Posterior vena cava (tissue), 2 donors: ENCODE data around the gene BTNL8. TPM values are rescaled to one million over a fixed set of nuclear protein-coding genes. Genes with fewer than 3 reads are reported as not detected.
"Not testable (repeated sequence)": the region's sequence is repeated elsewhere in the genome, so short reads cannot be mapped to it uniquely, and the experiment has no call there.

Experiments
- DNase-seq: peaks from one replicate; pipeline ENCODE4 v3.0.0-alpha.2; 2020; ENCODE audit warnings: low spot score
- intact Hi-C, 2 donors: fragments of 100-400 bp; cut with DNase I; formaldehyde crosslinking; loops; one replicate each; pipeline versions ENCODE4 v1.14.1 to v1.14.2; 2022 to 2023
- total RNA-seq, 2 donors: library from RNA; stranded (reverse); fragmentation: NEBNext Ultra II Directional; extraction: Animal tissue kit (Norgen Biotek cat#: 25700); gene quantifications; one replicate each; pipeline ENCODE4 v1.2.1, GENCODE V29; 2021
- donor health status: DM: yes; HTN: yes; CAD: no.
- donor health status: DM: yes; HTN: yes; CAD: no.

The BTNL8 gene
- total RNA-seq, 2 donors from 2014 or later: not detected

DNA sequence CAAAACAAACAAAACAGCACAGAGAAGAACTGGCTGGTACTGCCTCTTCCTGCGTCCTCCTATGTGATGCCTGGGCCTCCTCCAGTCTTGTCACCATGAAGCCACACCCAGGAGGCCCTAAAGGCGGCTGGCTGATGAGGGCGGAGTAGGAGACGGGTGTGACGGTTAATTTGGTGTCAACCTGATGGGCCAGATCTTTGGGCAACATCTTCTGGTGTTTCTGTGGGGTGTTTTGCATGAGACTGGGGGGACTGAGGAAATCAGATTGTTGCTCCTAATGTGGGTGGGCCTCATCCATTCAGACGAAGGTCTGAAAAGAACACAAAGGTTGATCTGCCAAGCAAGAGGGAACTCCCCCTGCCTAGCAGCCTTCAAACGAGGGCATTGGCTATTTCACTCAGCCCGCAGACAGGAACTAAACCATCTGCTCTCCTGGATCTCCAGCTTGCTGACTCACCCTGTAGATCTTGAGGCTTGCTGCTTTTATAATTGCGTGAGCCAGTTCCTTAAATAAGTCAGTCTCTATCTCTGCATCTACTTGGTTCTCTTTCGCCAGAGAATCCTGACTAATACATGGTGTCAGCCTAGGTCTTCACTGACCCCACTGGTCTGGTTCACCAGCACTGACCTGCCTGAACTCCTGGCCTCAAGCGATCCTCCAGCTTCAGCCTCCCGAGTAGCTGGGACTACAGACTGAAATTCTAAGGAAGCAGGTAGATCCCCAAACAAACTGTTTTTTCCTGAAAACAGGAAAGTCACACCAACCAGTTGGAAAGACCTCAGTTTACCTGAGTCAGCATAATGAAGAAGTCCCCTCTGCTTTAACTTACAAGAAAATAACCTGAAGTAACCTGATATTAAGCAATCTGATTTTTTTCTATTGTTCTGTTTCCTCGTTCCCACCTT, 25.1 kb upstream of the BTNL8 start:
- no peak for DNase-seq
- intact Hi-C loops: no loop called here

DNA sequence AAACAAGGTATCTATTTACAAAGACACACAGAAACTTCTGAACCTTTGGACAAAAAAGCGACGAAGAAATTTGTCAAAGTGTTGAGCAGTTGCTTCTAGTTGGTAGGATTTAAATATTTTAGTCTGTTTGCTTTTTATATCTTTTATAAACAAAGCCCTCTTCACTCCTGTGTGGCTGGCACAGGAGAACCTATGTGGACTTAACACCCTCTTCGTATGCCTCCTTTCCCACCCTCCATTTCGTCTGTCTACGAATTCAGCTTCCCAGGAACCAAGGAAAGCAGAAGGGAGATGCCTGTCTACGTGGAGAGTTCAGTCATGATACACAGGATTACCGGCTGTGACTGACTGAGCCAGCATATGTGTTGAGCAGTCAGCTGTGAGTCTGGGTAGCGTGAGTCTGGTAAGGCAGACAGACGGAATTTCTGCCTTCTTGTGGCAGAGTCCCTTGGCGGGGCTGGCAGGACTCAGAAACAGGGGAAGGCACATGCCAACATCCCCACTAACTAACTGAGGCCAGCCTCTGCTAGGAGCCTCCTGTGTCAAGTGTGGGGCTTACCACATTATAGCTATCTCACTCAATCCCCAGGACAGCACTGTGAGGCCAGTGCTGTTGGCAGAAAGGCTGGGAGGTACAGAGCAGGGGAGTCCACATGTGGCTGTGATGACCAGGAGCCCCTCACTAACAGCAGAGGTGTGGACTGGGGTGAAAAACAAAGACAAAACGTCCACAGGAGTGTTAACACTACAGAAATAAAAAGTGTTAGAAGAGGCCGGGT, 24.0 kb upstream of the BTNL8 start:
- intact Hi-C loops: no loop called here
- DNase-seq: no peak

DNA sequence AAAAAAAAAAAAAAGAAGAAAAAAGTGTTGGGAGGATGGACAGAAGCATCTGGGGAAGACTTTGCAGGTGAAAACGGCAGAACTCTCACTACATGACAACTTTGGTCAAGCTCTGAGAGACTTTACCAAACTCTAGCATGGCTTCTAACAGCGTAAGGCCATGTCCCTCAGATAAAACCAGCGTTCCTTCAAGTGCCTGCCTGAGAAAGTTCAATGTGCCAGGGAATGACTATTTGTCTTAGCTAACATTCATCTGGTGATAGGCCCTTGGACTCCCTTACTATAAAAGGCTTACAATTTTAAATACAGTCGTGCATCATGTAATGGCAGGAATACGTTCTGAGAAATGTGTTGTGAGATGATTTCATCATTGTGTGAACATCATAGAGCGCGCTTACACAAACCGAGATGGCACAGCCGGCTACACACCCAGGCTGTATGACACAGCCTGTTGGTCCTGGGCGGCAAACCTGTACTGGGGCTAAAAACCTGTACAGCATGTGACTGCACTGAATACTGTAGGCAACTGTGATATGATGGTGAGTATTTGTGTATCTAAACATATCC, 23.0 kb upstream of the BTNL8 start:
- intact Hi-C loops: no loop called here
- DNase-seq: no peak

DNA sequence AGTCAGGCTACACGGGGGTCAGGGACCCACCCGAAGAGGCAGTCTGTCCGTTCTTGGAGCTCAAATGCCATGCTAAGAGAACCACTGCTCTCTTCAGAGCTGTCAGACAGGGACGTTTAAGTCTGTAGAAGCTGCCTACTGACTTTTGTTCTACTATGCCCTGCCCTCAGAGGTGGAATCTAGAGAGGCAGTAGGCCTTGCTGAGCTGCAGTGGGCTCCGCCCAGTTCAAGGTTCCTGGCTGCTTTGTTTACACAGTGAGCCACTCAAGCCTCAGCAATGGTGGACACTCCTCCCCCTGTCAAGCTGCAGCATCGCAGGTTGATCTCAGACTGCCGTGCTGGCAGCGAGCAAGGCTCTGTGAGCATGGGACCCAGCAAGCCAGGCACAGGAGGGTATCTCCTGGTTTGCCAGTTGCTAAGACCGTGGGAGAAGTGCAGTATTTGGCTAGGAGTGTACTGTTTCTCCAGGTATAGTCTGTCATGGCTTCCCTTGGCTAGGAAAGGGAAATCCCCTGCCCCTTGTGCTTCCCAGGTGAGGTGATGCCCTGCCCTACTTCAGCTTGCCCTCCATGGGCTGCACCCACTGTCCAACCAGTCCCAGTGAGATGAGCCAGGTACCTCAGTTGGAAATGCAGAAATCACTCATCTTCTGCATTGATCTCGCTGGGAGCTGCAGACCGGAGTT, 13.0 kb upstream of the BTNL8 start:
- intact Hi-C loops, DNase-seq: not testable (repeated sequence)

GRCh38 chr5:180889381-180889780, 9.6 kb upstream of the BTNL8 start:
- DNase-seq: no peak
- intact Hi-C loops: no loop called here

DNA sequence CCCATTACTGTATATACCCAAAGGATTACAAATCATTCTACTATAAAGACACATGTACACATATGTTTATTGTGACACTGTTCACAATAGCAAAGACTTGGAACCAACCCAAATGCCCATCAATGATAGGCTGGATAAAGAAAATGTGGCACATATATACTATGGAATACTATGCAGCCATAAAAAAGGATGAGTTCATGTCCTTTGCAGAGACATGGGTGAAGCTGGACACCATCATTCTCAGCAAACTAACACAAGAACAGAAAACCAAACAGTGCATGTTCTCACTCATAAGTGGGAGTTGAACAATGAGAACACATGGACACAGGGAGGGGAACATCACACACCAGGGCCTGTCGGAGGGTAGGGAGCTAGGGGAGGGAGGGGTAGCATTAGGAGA, 3.6 kb upstream of the BTNL8 start:
- DNase-seq: not testable (repeated sequence)
- intact Hi-C loops: loop anchor here in 1 of 2 donors (5.0 kb wide), 1 partner anchor 333 kb away; no protein-coding TSS in a partner anchor

DNA sequence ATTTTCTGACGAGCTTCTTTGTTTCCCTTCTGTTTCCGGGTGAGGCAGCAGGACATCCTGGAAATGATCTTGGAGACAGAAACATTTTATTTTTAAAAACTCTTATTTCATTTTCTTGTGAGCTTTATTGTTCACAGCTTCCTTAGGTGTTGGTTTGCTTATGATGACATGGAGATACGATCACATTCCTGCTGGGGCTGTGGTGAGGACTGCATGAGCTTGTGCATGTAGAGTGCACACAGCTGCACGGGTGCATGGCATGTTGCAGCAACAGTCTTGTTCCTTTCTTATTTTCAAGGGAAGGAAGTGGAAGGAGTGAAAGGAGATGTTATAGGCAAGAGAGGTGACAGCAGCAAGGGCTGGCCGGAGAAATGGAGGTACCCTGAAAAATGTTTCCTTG, 1.2 kb downstream of the BTNL8 start:
- no peak for DNase-seq
- intact Hi-C loops: no loop called here

DNA sequence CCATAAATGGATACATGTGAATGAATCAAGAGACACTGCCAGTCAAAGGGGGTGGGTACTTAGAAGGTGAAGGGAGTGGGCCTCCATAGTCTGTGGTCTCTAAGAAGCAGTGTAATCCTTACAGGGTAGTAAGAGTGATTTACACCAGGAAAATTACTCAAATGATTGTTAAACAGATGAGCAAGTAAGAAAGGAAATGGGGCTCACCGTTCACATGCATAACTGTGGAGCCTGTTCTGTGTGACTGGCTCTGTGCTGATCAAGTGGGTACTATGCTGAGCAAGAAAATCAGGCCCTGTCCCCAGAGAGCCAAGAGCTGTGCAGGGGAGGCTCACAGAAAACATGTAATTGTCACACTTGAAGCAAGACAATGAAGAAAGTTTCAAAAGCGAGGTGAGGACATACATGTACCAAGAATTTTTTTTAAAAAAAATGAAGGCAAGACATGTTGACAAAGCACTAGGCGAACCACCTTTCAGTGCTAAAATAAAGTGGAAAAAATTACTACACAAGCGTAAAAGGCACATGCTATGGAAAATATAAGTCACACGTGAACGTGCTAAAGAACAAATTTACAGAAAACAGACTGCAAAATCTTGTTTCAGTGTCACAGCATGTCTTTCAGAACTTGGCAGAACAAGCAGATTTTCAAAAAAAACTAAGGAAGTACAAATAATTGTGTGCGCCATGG, 2.5 kb downstream of the BTNL8 start:
- no peak for DNase-seq
- intact Hi-C loops: no loop called here

GRCh38 chr5:180908400-180908799, 9.4 kb downstream of the BTNL8 start:
- no peak for DNase-seq
- intact Hi-C loops: no loop called here

DNA sequence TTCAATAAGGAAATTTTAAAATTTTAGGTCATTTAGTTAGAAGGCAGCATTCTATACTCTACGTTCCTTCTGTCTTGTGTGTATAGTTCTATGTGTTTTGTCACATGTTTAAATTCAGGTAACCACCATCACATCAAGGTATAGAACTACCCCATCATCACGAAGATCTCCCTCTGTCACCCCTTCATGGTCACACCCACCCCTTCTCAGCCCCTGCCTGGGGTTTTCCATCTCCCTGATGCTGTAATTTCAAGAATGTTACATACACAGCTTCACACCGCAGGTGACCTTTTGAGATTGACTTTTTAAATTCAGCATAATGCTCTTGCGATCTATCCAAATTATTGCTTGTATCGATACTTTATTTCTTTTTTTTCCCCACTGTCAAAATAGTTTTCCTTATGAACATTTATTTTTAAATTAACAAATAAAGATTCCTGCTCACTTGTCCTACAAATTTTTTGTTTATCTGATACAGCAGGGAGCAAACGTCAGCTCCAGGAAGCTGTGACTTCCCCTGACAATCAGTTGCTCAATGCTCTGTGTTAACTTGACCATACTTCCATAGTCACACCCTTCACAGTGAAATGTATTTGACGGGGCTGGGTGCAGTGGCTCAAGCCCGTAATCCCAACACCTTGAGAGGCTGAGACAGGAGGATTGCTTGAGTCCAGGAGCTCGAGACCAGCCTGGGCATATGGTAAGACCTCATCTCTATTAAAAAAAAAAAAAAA, 10.2 kb downstream of the BTNL8 start:
- intact Hi-C loops: no loop called here
- no peak for DNase-seq

- DNase-seq: no peak
- intact Hi-C loops: no loop called here
Observed at GRCh38 chr5:180909782-180910181, 10.8 kb downstream of the BTNL8 start.

- intact Hi-C loops: no loop called here
- DNase-seq: no peak
Observed at GRCh38 chr5:180910182-180910581, 11.2 kb downstream of the BTNL8 start.

DNA sequence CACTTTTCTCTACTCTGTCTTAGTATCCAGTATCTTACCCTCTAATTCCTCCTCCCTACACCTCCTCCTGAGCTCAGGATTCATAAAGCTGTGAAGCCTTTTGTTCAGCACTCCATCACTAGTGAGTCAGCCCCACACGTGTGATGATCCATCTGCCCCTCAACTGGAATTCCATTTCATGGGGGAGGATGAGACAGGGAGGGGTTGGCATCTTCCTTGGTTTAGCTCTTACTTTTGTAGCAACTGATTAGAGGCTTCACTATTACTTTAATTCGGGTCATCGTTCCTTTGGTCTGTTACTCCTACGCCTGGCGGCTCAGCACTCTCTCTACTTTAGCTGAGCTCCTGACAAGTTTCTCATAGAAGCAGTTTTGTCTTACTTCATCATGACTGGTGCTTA, 11.8 kb downstream of the BTNL8 start:
- no peak for DNase-seq
- intact Hi-C loops: no loop called here

- no peak for DNase-seq
- intact Hi-C loops: no loop called here
Observed at GRCh38 chr5:180914646-180915045, 15.7 kb downstream of the BTNL8 start.

GRCh38 chr5:180915924-180916323, 17.0 kb downstream of the BTNL8 start:
- intact Hi-C loops: no loop called here
- DNase-seq: no peak

- DNase-seq: no peak
- intact Hi-C loops: no loop called here
Observed at GRCh38 chr5:180918380-180918779, 19.4 kb downstream of the BTNL8 start.

- DNase-seq: no peak
- intact Hi-C loops: no loop called here
Observed at GRCh38 chr5:180920710-180921109, 21.8 kb downstream of the BTNL8 start.

DNA sequence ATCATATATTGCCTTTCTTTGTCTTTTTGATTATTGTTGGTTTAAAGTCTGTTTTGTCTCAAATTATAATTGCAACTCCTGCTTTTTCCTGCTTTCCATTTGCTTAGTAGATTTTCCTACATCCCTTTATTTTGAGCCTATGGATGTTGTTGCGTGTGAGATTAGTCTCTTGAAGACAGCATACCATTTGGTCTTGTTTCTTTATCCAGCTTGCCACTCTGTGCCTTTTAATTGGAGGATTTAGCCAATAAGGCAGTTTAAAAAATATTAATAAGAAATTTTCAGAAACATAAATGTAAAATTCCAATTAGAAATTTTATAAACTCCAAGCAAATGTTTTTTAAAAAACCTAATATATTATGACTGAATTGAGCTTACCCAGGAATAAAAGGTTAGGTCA, 24.0 kb downstream of the BTNL8 start:
- intact Hi-C loops: no loop called here
- DNase-seq: no peak
